ENCODE results near the gene LMO1.

LMO1 gene

DNA sequence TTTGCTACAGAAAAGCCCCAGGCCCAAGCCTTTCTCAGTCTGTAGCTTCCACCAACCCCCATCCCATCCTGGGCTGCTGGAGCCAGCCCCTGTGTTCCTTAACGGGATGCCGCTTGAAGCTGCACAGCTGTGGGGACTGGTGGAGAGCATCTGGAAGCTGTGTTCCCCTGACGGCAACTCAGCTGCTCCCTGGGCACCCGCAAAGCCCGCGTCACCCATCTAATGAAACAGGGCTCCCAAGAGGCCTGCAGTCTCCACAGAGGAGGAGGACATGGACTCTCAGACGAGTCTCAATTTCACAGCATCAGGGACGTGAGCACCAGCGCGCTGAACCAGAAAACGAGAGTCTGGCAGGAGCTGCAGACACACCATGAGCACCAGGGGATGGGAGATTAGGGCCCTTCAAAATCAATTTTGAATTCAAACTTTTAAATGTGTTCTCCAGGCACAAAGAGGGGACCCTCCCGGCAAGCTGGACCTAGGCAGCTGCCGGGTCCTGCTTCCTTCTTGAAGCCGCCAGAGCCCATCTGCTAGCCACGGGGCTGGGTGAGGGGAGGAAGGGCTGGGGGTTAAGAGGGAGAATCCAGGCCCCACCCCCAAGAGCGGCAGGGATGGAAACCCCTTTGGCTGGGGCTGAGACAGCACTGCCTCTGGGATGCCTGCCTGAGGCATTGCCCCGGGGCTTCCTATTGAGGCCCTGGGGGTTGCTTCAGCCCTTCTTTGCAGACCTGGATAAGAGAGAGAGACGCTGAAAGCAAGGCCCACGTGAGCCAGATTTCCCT lies 21.0 kb downstream of the LMO1 start:
- no peak for DNase-seq

DNA sequence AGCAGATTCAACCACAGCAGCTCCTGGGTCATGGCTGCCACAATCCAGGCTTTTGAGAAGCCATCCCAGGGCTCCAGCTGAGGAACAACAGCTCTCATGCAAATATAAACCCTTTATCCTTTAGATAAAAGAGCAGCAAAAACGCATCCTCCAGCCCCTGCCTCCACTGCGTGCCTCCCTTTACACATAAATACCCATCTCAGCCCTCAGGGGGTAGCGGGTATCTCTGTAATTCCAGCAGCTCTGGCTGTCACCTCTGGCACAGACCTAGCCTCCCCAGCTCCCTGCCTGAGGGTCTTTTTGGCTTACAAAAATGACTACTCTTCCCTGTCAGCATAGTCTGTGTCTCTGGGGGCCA lies 21.6 kb downstream of the LMO1 start:
- DNase-seq, result no peak

DNA sequence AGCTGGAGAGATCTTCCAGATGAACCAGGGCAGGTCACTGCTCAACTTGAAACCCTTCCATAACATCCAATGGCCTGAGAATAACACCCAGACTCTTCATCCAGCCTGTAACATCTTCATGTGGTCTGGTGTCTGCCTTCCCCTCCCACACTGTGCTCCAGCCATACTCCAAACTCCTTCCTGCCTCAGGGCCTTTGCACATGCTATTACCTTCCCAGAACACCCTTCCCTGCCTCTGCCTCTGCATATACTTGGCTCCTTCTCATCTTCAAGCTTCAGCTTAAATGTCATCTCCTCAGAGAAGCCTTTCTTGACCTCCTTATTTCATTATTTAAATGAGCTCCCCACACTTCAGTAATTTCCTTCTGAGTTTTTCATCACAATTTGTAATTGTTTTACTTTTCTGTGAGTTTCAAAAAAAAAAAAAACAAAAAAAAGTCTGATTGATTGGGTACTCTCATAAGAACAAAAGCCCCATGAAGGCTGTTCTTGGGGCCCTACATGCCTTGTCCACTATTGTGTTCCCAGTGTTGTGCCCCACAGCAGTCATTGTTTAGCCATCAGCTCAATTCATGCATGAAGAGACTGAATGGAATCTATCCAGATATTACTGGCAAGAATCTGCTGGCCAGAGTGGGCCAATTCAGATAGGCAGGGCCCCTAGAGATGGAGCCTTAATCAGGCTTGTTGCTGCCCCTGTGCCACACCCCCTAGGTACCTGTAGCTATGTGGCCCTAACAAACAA lies 22.1 kb downstream of the LMO1 start:
- no peak for DNase-seq

DNA sequence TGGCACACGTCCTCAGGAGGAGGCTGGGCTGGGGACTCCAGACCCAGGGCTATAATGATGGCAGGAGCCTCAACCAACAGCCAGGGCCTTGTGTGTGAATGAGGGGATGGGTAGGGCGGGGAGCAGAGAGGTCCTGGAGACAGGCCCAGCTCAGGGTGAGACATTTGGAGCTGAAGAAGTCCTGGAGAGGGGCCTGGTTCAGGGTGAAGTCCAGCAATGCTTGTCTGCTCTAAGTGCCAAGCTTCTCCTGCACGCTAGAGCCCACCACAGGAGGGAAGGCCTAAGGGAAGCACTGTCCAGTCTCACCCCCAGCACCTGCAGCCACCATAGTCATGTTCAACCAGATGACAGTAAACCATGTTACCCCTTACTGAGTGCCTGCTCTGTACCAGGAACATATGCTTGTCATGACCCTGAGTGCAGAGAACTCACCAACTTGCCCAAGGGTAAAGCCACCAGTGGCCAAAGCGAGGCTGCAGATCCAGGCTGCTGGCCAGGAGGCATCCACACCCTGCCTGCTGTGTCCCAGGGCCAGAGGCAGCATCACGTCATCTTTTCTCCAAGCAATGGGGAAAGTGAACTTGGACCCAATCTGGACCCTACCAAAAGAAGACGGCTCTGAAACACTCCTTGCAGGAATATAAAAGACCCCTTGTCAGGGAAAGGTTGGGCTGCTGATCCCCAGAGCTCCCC lies 24.0 kb downstream of the LMO1 start:
- no peak for DNase-seq

DNA sequence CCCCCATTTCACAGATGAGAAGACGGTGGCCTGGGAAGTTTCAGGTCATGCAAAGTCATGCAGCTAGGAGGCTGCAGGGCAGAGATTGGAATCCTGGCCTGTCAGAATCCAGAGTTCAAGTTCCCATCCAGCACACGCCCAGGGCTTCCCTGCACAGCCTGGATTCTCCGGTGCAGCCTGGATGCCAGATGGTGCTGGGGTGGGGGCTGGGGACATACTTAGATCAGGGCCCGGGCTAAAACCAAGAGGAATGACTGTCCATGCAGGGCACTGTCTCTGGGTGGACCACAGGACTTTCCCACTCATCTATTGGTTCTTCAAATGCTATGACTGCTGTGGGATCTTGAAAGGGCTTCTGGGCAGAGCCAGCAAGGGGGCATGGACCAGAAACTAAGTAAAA lies 24.6 kb downstream of the LMO1 start:
- DNase-seq, result no peak

DNA sequence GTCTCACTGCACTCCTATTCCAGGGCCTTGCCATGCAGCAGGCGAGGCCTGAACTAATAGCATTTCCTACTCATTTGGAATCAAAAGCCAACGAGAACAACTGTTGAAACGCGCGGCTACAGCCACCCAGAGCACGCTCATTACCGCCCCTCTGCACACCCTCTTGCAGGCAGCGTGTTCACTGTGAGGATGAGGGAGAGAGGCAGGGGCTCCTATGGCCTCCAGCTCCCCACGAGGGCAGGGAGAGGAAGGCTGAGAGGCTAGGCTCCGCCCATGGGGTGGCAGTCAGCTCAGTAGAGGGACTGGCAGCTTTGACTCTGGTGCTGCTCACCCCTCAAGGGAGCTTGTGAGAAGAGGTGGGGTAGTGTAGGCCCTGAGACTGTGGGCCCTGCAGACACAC lies 26.2 kb downstream of the LMO1 start:
- no peak for DNase-seq

DNA sequence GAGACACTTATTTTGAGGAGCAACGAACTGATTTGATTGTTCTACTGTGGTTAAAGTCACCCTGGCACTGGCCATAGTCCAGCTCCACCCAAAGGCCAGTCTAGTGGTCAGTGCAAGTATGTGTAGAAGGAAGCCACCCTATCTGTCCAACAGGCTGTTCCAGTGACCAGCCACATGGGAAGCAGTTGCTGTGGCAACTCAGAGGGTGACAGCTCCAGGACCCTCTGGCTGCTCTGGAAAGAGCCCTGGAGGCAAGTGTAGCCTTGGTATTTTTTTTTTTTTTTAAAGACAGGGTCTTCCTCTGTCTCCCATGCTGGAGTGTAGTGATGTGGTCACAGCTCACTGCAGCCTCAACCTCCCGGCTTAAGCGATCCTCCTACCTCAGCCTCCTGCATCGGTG lies 27.8 kb downstream of the LMO1 start:
- DNase-seq, result no peak

DNA sequence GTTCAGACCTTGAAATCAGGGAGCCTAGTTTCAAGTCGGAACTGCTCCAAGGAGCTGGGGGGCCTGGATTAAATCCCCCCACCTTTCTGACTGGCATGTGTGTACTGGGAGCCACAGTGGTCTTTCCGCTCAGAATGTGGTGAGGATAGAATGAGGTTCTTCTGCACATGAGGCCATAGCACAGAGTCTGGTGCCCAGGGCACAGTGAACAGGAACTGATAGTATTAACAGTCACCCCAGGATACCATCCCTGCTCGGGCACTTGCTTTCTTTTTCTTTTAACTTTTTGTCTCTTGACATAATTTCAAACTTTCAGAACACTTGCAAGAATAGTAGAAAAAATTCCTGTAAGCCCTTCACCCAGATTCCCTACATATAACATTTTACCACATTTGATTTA lies 28.8 kb downstream of the LMO1 start:
- no peak for DNase-seq

DNA sequence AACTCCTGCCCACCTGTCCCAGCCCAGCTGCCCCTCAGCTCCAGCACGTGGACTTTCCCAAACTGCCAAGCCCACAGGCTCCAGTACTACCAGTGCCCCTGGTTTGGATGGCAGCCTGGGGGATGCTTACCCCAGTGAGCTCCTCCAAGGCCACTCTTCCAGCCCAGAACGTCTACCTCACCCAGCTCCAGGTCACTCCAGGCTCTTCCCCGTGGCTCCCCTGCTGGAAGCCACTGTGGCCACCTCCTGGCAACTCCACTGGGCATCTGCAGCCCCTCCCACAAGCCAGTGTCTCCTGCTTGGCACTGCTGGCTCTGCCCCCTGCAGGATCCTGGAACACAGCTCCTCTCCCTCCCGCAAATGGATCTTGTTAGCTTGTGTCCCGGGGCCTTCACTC lies 29.3 kb downstream of the LMO1 start:
- DNase-seq, result no peak

DNA sequence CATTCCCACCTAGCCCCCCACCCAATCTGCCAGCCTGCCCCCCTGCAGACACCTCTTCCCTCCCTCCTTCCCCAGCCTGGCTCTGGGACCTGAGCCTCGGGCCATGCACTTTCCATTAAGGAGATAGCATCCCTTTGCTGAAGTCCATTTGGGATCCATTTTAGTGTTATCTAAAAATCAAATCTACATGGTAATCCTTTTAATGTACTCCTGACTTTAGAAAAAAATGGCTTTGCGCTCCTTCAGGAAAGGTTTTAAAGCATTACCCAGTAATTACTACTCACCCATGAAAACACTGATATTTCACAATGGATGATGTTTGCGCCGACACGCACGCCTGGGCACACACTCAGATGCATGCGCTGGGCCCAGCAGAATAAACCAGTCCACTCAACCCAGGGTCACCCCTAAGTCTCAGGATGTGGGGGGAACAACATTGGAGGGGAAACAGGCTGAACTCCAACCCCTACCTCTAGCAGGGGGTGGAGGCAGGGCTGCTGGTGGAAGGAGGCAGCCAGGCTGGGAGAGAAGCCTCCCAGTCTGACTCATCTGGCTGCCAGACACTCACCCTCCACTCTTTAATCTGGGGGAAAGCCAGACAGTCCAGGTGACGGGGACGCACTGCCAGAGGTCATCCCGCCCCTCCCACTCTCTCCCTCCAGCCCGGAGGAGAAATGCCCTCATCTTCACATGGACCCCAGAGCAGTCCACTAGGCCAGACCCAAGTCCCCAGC lies 29.8 kb downstream of the LMO1 start:
- no peak for DNase-seq

DNA sequence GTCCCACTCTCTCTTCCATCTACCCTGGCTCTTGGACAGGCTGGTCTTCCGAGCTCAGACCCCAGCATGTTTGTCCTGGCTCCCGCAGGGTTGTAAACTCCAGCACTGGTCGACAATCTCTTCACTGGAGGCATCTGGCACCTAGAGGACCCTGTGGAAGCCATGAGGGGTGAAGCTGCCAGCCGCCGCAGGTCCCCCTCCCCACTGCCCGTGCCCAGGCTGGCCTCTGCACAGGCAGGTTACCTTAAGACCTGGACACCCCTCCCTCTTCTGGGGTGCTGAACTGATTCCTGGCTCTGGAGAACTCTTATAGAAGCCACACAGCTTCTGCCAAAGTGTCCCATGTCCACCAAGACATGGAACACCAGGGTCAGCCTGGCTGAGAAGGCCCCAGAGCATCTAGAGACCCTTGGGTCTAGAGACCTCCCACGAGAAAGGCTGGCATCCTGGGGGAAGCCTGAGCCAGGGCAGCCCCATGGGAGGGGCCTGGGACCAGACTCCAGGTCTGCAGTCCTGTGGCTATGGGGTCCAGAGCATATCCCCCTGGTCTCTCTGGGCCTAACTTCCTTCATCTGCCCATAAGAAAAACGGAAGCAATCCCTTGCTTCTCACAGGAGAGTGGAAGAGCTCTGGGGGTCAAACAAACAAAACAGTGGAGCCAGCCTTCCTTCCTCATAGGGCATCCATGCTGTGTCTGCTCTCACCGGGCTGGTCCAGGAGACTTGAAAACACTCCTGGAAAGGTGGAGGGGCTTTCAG lies 30.6 kb downstream of the LMO1 start:
- DNase-seq, result no peak

DNA sequence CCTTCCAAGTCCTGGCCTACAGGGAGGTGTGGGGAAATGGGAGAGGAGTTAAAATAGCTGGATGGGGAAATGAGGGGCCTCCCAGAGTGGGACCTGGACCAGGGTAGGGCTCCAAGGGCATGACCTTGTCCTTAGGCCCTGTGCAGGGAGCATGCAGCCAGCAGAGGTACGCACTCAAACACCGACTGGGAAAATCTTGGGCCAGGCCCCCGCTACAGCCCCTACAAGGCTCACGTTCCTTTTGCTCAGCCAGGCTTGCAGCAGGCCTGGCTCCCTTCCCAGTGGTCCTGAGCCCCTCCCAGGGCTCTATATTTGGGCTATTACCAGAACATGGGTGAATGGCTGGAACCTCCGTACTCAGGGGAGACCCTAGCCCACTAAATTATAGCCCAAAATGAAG lies 31.3 kb downstream of the LMO1 start:
- DNase-seq, result no peak

DNA sequence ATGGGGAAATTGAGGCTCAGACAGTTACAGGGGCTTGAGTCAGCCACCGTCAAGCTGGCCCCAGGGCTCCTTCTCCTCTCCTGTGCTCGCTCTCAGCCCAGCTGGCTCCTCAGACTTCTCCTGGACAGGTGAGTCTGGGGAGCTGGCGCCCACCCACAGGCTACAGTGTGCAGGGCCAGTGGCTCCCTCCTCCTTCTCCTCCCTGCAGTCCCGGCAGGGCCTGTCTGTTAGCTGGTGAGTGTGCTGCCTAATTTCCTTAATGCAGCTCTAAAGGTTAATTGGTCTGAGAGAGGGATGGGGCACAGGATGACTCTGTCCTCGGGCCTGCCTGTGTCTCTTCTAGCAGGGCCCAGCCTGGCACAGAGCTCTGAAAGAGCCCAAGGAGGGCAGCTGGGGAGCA lies 31.7 kb downstream of the LMO1 start:
- no peak for DNase-seq

DNA sequence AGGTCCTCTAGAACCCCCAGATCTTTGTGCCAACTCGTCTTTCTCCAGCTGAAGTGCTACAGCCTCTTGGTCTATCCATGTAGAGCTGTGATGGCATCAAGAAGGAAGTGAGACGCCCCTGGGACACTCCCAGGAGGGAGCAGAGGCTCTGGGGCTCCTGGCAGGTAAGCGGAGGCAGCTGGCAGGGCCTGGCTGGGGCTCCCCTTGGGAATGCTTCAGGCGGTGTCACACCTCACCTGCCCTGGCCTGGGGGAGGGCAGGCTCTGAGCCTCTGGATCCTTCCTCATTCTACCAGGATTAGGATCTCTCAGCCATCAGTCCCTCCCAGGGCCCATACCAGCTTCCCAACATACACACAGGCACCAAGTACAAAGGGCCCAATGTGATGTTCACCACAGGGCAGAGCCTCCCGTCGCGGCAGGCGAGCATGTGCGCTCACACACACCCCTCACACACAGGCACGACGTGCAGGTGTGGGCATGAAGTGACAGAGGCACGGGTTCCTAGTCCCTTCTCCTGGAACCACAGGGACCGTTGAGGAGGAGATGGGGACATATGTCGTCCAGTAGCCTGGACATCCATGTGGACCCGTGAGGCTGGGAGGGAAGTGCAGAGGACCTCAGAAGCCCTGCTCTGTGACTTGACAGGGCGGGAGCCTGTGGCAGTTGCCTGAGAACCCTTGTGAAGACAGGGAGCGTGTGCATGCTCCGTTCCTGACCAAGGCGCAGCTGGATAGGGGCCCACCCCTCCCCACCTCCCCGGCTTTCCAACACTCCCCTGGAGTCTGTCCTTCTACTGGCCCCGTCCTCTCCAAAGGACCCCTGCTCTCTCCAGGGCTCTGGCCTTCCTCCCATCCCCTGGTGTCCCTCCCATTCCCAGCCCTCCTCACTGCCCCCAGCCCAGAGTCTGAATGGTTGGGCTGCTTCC lies 32.5 kb downstream of the LMO1 start:
- DNase-seq, result no peak

DNA sequence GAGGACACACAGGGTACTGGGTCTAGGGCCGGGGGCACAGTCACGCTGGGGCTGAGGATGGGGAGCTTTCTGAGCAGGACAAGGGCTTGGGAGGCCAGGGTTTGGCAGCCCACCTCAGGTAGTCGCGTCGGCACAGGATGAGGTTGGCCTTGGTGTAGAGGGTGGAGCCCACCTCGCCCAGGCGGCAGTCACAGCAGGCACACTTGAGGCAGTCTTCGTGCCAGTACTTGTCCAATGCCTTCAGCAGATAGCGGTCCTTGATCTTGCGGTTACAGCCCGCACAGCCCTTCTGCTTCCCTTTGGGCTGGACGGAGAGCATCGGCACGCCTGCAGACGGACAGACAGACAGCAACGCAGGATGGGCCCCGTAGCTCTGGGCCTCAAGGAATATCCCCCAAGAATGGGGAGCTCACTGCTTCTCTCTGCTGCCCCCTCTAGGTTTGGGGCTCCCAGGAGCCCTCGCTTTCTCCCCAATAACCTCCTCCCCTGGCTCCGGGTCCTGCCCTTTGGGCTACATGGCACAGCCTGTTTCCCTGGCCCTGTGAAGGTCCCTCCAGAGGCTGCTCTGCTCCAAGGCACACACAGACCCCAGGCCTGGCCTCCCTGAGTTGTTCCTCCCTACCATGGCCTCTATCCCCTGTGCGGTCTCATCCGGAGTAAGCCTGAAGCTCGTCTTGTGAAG lies 33.4 kb downstream of the LMO1 start:
- DNase-seq, result no peak

DNA sequence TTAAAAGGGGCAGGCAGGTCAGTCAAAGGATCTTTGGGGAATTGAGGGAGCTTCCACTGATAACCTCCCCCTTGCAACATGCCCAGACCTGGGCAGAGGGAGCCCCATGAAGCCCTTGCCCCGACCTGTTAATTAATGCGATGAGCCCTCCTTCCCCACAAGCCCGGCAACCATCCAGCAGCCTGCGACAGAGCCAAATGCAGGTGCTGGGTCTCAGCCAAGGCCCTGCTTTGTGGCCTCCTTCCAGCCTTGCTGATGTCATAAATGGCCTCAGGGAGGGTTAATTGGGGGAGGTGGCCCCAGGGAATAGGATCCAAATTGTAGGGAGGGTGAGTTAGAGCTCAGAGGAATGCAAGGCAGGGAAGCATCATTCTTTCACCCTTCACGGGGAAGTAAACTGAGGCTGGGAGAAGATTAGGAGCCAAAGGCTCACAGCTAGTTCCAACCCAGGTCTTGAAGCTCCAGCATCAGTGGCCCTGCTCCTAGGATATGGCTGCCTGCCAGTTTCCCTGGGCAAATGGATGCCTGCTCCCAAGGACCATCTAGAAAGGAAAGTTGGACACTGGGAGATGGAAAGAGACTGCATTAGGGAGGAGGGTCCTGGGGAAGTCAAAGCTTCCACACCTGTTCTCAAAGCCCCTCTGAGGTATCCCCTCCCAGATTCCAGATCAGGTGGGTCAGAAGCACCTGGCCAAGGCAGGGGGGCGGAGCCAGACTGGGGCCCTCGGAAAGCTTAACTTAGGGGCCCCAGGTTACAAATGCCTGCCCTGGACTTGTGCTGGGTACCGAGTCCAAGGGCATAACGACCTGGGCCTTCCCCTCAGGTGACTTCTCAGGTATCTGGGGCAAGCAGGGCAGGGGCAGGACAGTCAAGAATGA lies 34.1 kb downstream of the LMO1 start:
- no peak for DNase-seq

DNA sequence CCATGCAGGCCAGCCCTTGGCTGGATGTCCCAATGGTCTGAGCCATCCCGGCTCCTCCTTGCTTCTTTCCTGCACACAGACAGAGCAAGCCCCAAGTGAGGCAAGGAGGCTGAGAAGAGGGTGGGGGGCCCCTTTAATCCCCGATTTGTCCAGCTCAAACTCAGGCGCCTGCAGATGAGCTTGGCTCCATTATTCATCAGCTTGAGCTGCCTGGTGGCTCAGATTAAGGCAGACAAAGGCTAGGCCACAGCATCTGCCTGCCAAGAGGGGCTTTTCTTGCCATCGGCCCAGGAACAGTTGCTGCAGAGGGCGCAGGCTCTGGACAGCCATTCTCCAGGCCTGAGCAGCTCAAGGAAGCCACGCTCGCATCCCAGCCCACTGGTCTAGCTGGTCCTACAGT lies 35.4 kb downstream of the LMO1 start:
- DNase-seq, result no peak

DNA sequence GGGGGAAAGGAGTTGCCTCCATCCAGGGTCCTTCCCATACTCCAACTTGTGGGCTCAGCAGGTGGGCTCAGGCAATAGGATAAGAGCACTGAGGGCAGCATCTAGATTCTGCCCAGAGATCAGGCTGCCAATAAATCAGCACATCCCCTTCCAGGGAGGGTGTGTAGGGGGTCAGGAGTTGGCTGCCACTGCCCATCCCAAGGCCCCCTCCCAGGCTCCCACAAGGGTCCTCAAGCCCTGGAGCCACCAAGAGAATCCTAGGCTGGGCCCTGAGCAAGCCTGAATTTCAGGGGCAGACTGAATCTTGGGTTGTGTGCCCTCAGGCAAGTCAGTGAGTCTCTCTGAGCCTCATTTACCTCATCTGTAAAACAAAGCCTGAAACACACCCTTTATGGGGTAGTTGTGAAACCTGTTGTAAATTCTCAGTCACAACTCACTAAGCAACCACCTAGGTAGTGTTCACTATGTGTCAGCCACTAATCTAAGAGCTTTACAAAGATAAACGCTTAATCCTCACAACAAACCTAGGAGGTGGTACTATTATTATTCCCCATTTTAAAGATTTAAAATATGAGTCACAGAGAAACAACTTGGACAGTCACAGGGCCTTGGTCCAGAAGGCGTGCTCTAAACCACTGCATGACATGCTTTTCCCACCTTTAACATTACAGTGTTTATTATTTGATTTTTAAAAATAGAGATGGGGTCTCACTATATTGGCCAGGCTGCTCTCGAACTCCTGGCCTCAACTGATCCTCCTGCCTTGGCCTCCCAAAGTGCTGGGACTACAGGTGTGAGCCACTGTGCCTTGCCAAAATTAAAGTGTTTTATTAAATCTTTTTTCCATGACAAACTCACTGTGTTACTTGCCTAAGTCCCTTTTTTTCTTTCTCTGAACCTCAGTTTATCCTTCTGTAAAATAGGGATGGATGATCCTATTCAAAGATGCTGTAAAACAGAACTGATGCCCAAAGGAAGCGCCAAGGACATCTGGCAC lies 36.2 kb downstream of the LMO1 start:
- no peak for DNase-seq
